Gastrocnemius medialis (tissue), 4 donors: Measurements from ENCODE around the gene KIAA0319L.

Experiments used
- CTCF ChIP-seq, 5 experiments: fragments of 450-650 bp in 3 of 5; fragments of 200-600 bp in 2 of 5; sonication (generic) in 2 of 5; IDR thresholded peaks in 4 of 5; conservative IDR thresholded peaks in 1 of 5; 1 replicate in 4 of 5; 2 replicates in 1 of 5; pipeline ENCODE4 v1.5.1; 2016 to 2019; ENCODE audit warnings: antibody characterized with exemption in 5 of 5, mild to moderate bottlenecking in 3 of 5, moderate library complexity in 3 of 5
- POLR2A ChIP-seq, 2 donors: fragments of 450-650 bp; IDR thresholded peaks; one replicate each; pipeline ENCODE4 v1.6.1; 2017; ENCODE audit warnings: antibody characterized with exemption in 2 of 2, mild to moderate bottlenecking in 2 of 2, moderate library complexity in 2 of 2

- TF ChIP-seq CTCF (IDR thresholded peaks at IDR 0.05 in 4 of 5, conservative IDR thresholded peaks at IDR 0.05 in 1 of 5): no peak
- TF ChIP-seq POLR2A (IDR thresholded peaks at IDR 0.05): no peak
These were observed 102.6 kb downstream of the KIAA0319L start for GRCh38 chr1:35454616-35455015.
